H9 (cell line): Measurements from ENCODE around the gene CPNE2. TPM values are rescaled to one million over a fixed set of nuclear protein-coding genes. Genes with fewer than 3 reads are reported as not detected.

Source experiments
- DNase-seq: peaks from one replicate; pipeline ENCODE4 v3.0.0-alpha.2; 2017
- H2AFZ ChIP-seq: one replicate; pipeline ENCODE4 v1.6.1; 2013; ENCODE audit warnings: mild to moderate bottlenecking, low read length, control low read depth, moderate library complexity
- H2AK5ac ChIP-seq: 2 replicates; pipeline ENCODE4 v1.6.1; 2013; ENCODE audit warnings: low read length, control low read depth, mixed read lengths; ENCODE audit not compliant: insufficient read length
- H2BK120ac ChIP-seq: one replicate; pipeline ENCODE4 v1.6.1; 2013; ENCODE audit warnings: low read depth, mild to moderate bottlenecking, low read length, control low read depth, inconsistent platforms; ENCODE audit not compliant: poor library complexity, severe bottlenecking
- H2BK12ac ChIP-seq: 2 replicates; pipeline ENCODE4 v1.6.1; 2013; ENCODE audit warnings: low read length, control low read depth, mixed read lengths, low read depth; ENCODE audit not compliant: insufficient read length
- H2BK15ac ChIP-seq: 2 replicates; pipeline ENCODE4 v1.6.1; 2013; ENCODE audit warnings: low read depth, low read length, control low read depth
- H2BK20ac ChIP-seq: one replicate; pipeline ENCODE4 v1.6.1; 2013; ENCODE audit warnings: low read depth, mild to moderate bottlenecking, low read length, control low read depth, inconsistent platforms; ENCODE audit not compliant: poor library complexity, severe bottlenecking
- H2BK5ac ChIP-seq: 2 replicates; pipeline ENCODE4 v1.6.1; 2013; ENCODE audit warnings: low read length, control low read depth, mixed read lengths; ENCODE audit not compliant: insufficient read length
- H3K14ac ChIP-seq: 2 replicates; pipeline ENCODE4 v1.6.1; 2013; ENCODE audit warnings: low read length, control low read depth; ENCODE audit not compliant: insufficient read depth
- H3K18ac ChIP-seq: 2 replicates; pipeline ENCODE4 v1.6.1; 2013; ENCODE audit warnings: low read depth, mild to moderate bottlenecking, mixed read lengths, low read length, control low read depth; ENCODE audit not compliant: insufficient read length
- H3K23ac ChIP-seq: 2 replicates; pipeline ENCODE4 v1.6.1; 2013; ENCODE audit warnings: low read length, control low read depth, mixed read lengths, low read depth; ENCODE audit not compliant: insufficient read length
- H3K23me2 ChIP-seq: 2 replicates; pipeline ENCODE4 v1.6.1; 2013; ENCODE audit warnings: low read depth, mild to moderate bottlenecking, mixed read lengths, low read length, control low read depth; ENCODE audit not compliant: insufficient read length, poor library complexity, severe bottlenecking
- H3K27ac ChIP-seq: 2 replicates; pipeline ENCODE4 v1.5.1; 2013; ENCODE audit warnings: low read length, control low read depth, mixed read lengths, low read depth; ENCODE audit not compliant: insufficient read length
- H3K27me3 ChIP-seq: 2 replicates; pipeline ENCODE4 v1.6.1; 2013; ENCODE audit warnings: low read length, control low read depth, inconsistent platforms; ENCODE audit not compliant: insufficient read depth
- H3K4ac ChIP-seq: 2 replicates; pipeline ENCODE4 v1.6.1; 2013; ENCODE audit warnings: low read depth, mild to moderate bottlenecking, control low read depth, inconsistent platforms, low read length, moderate library complexity
- H3K4me1 ChIP-seq: 2 replicates; pipeline ENCODE4 v1.6.1; 2013; ENCODE audit warnings: low read length, control low read depth, inconsistent platforms; ENCODE audit not compliant: insufficient read depth
- H3K4me2 ChIP-seq: 2 replicates; pipeline ENCODE4 v1.6.1; 2013; ENCODE audit warnings: low read length, control low read depth, mixed read lengths; ENCODE audit not compliant: insufficient read length, insufficient read depth
- H3K56ac ChIP-seq: 2 replicates; pipeline ENCODE4 v1.6.1; 2013; ENCODE audit warnings: low read depth, mild to moderate bottlenecking, mixed read lengths, low read length, control low read depth; ENCODE audit not compliant: insufficient read length
- H3K79me1 ChIP-seq: 2 replicates; pipeline ENCODE4 v1.6.1; 2013; ENCODE audit warnings: low read depth, mild to moderate bottlenecking, moderate library complexity, low read length, control low read depth, inconsistent platforms; ENCODE audit not compliant: insufficient read depth, poor library complexity, severe bottlenecking
- H3K79me2 ChIP-seq: 2 replicates; pipeline ENCODE4 v1.6.1; 2013; ENCODE audit warnings: low read length, control low read depth, inconsistent platforms; ENCODE audit not compliant: insufficient read depth
- H3K9ac ChIP-seq: 2 replicates; pipeline ENCODE4 v1.6.1; 2013; ENCODE audit warnings: low read length, control low read depth, mixed read lengths; ENCODE audit not compliant: insufficient read length; ENCODE audit errors: extremely low read depth
- H3K9me3 ChIP-seq: one replicate; pipeline ENCODE4 v1.6.1; 2013; ENCODE audit warnings: low read depth, low read length, inconsistent platforms; ENCODE audit not compliant: control insufficient read depth
- H3T11ph ChIP-seq: one replicate; pipeline ENCODE4 v1.6.1; 2013; ENCODE audit warnings: mild to moderate bottlenecking, low read length, control low read depth, inconsistent platforms
- H4K20me1 ChIP-seq: one replicate; pipeline ENCODE4 v1.6.1; 2013; ENCODE audit not compliant: control insufficient read depth, insufficient read length, insufficient read depth
- H4K5ac ChIP-seq: 2 replicates; pipeline ENCODE4 v1.6.1; 2013; ENCODE audit warnings: low read depth, mild to moderate bottlenecking, mixed read lengths, low read length, control low read depth; ENCODE audit not compliant: insufficient read length
- H4K8ac ChIP-seq: replicated peaks from 2 replicates; pipeline ENCODE4 v1.6.1; 2013; ENCODE audit warnings: low read length, control low read depth, mixed read lengths, low read depth; ENCODE audit not compliant: insufficient read length
- H4K91ac ChIP-seq: 2 replicates; pipeline ENCODE4 v1.6.1; 2013; ENCODE audit warnings: low read depth, mild to moderate bottlenecking, moderate library complexity, mixed read lengths, low read length, control low read depth; ENCODE audit not compliant: insufficient read length
- H3K27ac Mint-ChIP-seq, 3 experiments: 2 replicates in 2 of 3; 3 replicates in 1 of 3; pipeline ENCODE4 v1.8.0; 2020 to 2021; ENCODE audit warnings: mixed read lengths in 3 of 3, mild to moderate bottlenecking in 1 of 3, moderate library complexity in 1 of 3
- H3K27me3 Mint-ChIP-seq: 2 replicates; pipeline ENCODE4 v1.8.0; 2021; ENCODE audit warnings: low read depth, mild to moderate bottlenecking, moderate library complexity, mixed read lengths
- H3K36me3 Mint-ChIP-seq, 3 experiments: 2 replicates in 2 of 3; 3 replicates in 1 of 3; pipeline ENCODE4 v1.8.0; 2020 to 2021; ENCODE audit warnings: low read depth in 3 of 3, mixed read lengths in 3 of 3; ENCODE audit not compliant: insufficient read depth in 1 of 3
- H3K4me1 Mint-ChIP-seq, 2 experiments: 2 replicates each; pipeline ENCODE4 v1.8.0; 2020; ENCODE audit warnings: mixed read lengths in 2 of 2
- H3K4me3 Mint-ChIP-seq, 2 experiments: 2 replicates in 1 of 2; 3 replicates in 1 of 2; pipeline ENCODE4 v1.8.0; 2020 to 2021; ENCODE audit warnings: mild to moderate bottlenecking in 2 of 2, mixed read lengths in 2 of 2, moderate library complexity in 1 of 2
- H3K9me3 Mint-ChIP-seq, 2 experiments: 2 replicates in 1 of 2; 3 replicates in 1 of 2; pipeline ENCODE4 v1.8.0; 2020; ENCODE audit warnings: mild to moderate bottlenecking in 2 of 2, mixed read lengths in 2 of 2, moderate library complexity in 1 of 2
- CTCF ChIP-seq: fragments of 200-600 bp; sonication (generic); conservative IDR thresholded peaks from 3 replicates; pipeline ENCODE4 v1.8.0; 2021; ENCODE audit warnings: antibody characterized with exemption, mild to moderate bottlenecking
- WGBS: extraction: QIAGEN DNeasy Blood & Tissue Kit; methylation state at CpG from one replicate; pipeline ENCODE4 v1.1.7; 2013; ENCODE audit warnings: missing lambda C conversion rate, low lambda C conversion rate, mixed read lengths; ENCODE audit not compliant: insufficient read length; ENCODE audit errors: extremely low coverage; 5-methylcytosine and 5-hydroxymethylcytosine counted together
- total RNA-seq: library from RNA; stranded (reverse); gene quantifications from 2 replicates; pipeline ENCODE4 v1.2.1, GENCODE V29; 2021

Gene CPNE2
- total RNA-seq, 1 experiment from 2014 or later = 8.0 TPM

- DNase-seq = peak; percentile 55
- Histone ChIP-seq H3K23ac (no peak overlapping the region), H3K9me3 (no peaks in the 10 kb centered on the region), H2BK5ac (no peak overlapping the region), H3K4me1 (no peaks in the 10 kb centered on the region), H3K56ac (no peak overlapping the region), H3K4me2 (peak overlapping the region; percentile 74), H2BK120ac (no peak overlapping the region), H2BK20ac (no peak overlapping the region), H3K18ac (no peak overlapping the region), H4K20me1 (no peaks in the 10 kb centered on the region), H2AK5ac (no peak overlapping the region), H3K9ac (no peak overlapping the region), H2AFZ (no peak overlapping the region), H3K79me1 (no peaks in the 10 kb centered on the region), H3K27me3 (peaks cover 3% of the 10 kb centered on the region; the same call in 1 of the 2 replicates), H2BK15ac (no peak overlapping the region), H3K4ac (no peak overlapping the region), H3K23me2 (peaks cover 18% of the 10 kb centered on the region), H3T11ph (no peak overlapping the region), H4K5ac (no peak overlapping the region), H3K79me2 (no peaks in the 10 kb centered on the region), H2BK12ac (no peak overlapping the region), H3K27ac (no peak overlapping the region), H4K91ac (no peak overlapping the region), H3K14ac (no peak overlapping the region), H4K8ac (no peak overlapping the region)
- peaks cover 0 to 5% of the 10 kb centered on the region in 2 experiments; a peak in 2 of 5 replicates for H3K9me3 Mint-ChIP-seq
- peak overlapping the region; percentile 66 to 86 for H3K4me3 Mint-ChIP-seq
- peaks cover 15 to 20% of the 10 kb centered on the region in 2 experiments for H3K4me1 Mint-ChIP-seq
- WGBS = no CpG with 5 or more reads among the region's 53 CpGs
- H3K27me3 Mint-ChIP-seq = peaks cover 49% of the 10 kb centered on the region
- peak; percentile 83 for TF ChIP-seq CTCF
- H3K36me3 Mint-ChIP-seq = peaks cover 0 to 5% (median 0%) of the 10 kb centered on the region in 3 experiments; a peak in 4 of 7 replicates
- H3K27ac Mint-ChIP-seq = no peak overlapping the region
Measured at GRCh38 chr16:57092786-57093411, 516 bp downstream of the CPNE2 start.
